Measurements from ENCODE around the gene VPS37C. TPM values are rescaled to one million over a fixed set of nuclear protein-coding genes. Genes with fewer than 3 reads are reported as not detected.

Gene VPS37C
- total RNA-seq, 1 experiment from 2014 or later, result 36.3 TPM

DNA sequence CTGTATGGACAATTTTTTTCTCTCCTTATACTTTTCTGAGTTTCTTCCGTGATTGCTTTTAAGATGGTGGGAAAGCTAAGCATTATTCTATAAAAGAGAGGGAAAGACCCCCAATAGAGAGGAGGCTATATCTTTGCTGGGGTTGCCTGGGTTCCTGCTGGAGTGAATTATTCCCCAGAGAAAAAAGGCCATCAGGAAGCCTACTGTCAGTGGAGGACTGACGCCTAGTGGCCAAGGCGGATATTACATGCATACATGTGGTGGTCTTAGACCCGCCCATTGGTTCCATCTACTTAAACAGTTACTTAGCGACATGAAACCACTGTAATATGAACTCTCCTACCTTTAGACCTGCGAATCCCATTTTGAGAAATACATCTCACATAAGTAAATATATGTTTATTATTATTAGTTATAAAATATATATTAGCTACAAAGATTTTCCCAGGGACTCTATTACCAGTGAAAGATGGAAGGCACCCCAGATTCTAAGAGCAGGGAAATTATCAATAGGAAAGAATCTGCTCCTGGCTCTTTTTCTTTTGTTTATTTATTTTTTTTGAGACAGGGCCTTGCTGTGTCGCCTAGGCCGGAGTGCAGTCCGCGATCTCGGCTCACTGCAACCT lies 26.4 kb upstream of the VPS37C start:
- H3K27ac Mint-ChIP-seq (ENCODE audit: unreplicated experiment), result no peak overlapping the region
- TF ChIP-seq CTCF (IDR thresholded peaks at IDR 0.05; ENCODE audit: insufficient read depth in 1 of 2, low read depth in 1 of 2, low read length in 1 of 2, severe bottlenecking in 1 of 2, unreplicated experiment in 1 of 2), result peak; percentile 95 to 98
- peaks cover 7% of the 10 kb centered on the region for H3K4me1 Mint-ChIP-seq (ENCODE audit: low read depth, unreplicated experiment)
- no peak overlapping the region for H3K4me3 ChIP-seq (ENCODE audit: low read depth, low read length)
- H3K9me3 ChIP-seq, result 0 out of 2 replicates have a peak, but pooled peaks cover 8% of the 10 kb centered on the region
- no peak overlapping the region for H3K4me3 Mint-ChIP-seq (ENCODE audit: unreplicated experiment)
- intact Hi-C loops (cut with micrococcal nuclease; ENCODE audit: unreplicated experiment), result loop anchor here (1.0 kb wide), 3 partner anchors 29 to 217 kb away; no protein-coding TSS in a partner anchor
- H3K4me1 ChIP-seq, result no peaks in the 10 kb centered on the region
- no TSS peak for BruUV-seq (replicated peaks)
- no peaks in the 10 kb centered on the region for H3K27me3 Mint-ChIP-seq (ENCODE audit: insufficient read depth, unreplicated experiment)
- peak; percentile 74 to 85 for DNase-seq
- H3K36me3 Mint-ChIP-seq (ENCODE audit: insufficient read depth, unreplicated experiment), result no peaks in the 10 kb centered on the region
- H3K9me3 Mint-ChIP-seq (ENCODE audit: unreplicated experiment), result no peaks in the 10 kb centered on the region
- no peaks in the 10 kb centered on the region for H3K36me3 ChIP-seq (ENCODE audit: control insufficient read depth, insufficient read depth, low read length)
- H3K27me3 ChIP-seq (replicated peaks; ENCODE audit: control insufficient read depth, insufficient read depth, low read length), result no peaks in the 10 kb centered on the region; the same call in 1 of the 2 replicates
- ChIA-PET POLR2A (no interaction called here), CTCF (interaction anchor here (1.4 kb wide), 1 partner anchor 61 kb away, joined by 3 read pairs; no protein-coding TSS in a partner anchor)

DNA sequence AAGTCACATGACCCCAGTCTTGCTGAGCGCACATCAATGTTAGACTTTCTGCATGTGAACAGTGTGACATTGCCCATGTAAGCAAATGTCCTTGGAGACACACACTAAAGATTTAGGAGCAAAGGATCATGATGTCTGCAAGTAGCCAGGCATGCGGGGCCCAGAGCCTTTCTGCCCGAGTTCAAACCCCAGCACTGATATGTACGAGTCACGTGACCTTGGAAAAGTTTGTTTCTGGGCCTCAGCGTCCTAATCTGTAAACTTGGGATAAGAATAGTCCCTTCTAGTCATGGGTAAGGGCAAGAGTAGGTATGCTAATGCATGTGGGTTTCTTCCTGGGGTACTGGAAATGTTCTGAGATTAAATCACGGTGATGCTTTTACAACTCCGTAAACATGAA lies 25.3 kb upstream of the VPS37C start:
- POLR2A ChIA-PET, result no interaction called here
- BruUV-seq (replicated peaks), result no TSS peak
- H3K9me3 ChIP-seq, result 0 out of 2 replicates have a peak, but pooled peaks cover 6% of the 10 kb centered on the region
- Mint-ChIP-seq H3K4me3 (ENCODE audit: unreplicated experiment) (no peak overlapping the region), H3K36me3 (ENCODE audit: insufficient read depth, unreplicated experiment) (no peaks in the 10 kb centered on the region), H3K9me3 (ENCODE audit: unreplicated experiment) (no peaks in the 10 kb centered on the region), H3K27ac (ENCODE audit: unreplicated experiment) (no peak overlapping the region), H3K4me1 (ENCODE audit: low read depth, unreplicated experiment) (peaks cover 7% of the 10 kb centered on the region), H3K27me3 (ENCODE audit: insufficient read depth, unreplicated experiment) (no peaks in the 10 kb centered on the region)
- CTCF ChIA-PET, result no interaction called here
- H3K27me3 ChIP-seq (replicated peaks; ENCODE audit: control insufficient read depth, insufficient read depth, low read length), result no peaks in the 10 kb centered on the region; the same call in 1 of the 2 replicates
- no peaks in the 10 kb centered on the region for H3K36me3 ChIP-seq (ENCODE audit: control insufficient read depth, insufficient read depth, low read length)
- no peak for DNase-seq
- no peaks in the 10 kb centered on the region for H3K4me1 ChIP-seq
- intact Hi-C loops (cut with micrococcal nuclease; ENCODE audit: unreplicated experiment), result no loop called here
- H3K4me3 ChIP-seq (ENCODE audit: low read depth, low read length), result no peak overlapping the region
- no peak for TF ChIP-seq CTCF (IDR thresholded peaks at IDR 0.05; ENCODE audit: insufficient read depth in 1 of 2, low read depth in 1 of 2, low read length in 1 of 2, severe bottlenecking in 1 of 2, unreplicated experiment in 1 of 2)

GRCh38 chr11:61183645-61184044 lies 22.4 kb upstream of the VPS37C start:
- Histone ChIP-seq H3K4me1 (no peaks in the 10 kb centered on the region), H3K27me3 (replicated peaks; ENCODE audit: control insufficient read depth, insufficient read depth, low read length) (no peaks in the 10 kb centered on the region), H3K36me3 (ENCODE audit: control insufficient read depth, insufficient read depth, low read length) (no peaks in the 10 kb centered on the region), H3K4me3 (ENCODE audit: low read depth, low read length) (no peak overlapping the region), H3K9me3 (no peaks in the 10 kb centered on the region)
- CTCF ChIA-PET, result no interaction called here
- Mint-ChIP-seq H3K4me3 (ENCODE audit: unreplicated experiment) (no peak overlapping the region), H3K9me3 (ENCODE audit: unreplicated experiment) (no peaks in the 10 kb centered on the region), H3K27ac (ENCODE audit: unreplicated experiment) (peak overlapping the region; percentile 16), H3K4me1 (ENCODE audit: low read depth, unreplicated experiment) (peaks cover 7% of the 10 kb centered on the region), H3K27me3 (ENCODE audit: insufficient read depth, unreplicated experiment) (no peaks in the 10 kb centered on the region), H3K36me3 (ENCODE audit: insufficient read depth, unreplicated experiment) (no peaks in the 10 kb centered on the region)
- POLR2A ChIA-PET, result no interaction called here
- BruUV-seq (replicated peaks), result no TSS peak
- peak; percentile 11 to 41 for TF ChIP-seq CTCF (IDR thresholded peaks at IDR 0.05; ENCODE audit: insufficient read depth in 1 of 2, low read depth in 1 of 2, low read length in 1 of 2, severe bottlenecking in 1 of 2, unreplicated experiment in 1 of 2)
- intact Hi-C loops (cut with micrococcal nuclease; ENCODE audit: unreplicated experiment), result no loop called here
- no peak for DNase-seq
